Measurements from ENCODE around the gene KIRREL2.

- TF ChIP-seq CTCF (IDR thresholded peaks at IDR 0.05) (no peak), POLR2A (IDR thresholded peaks at IDR 0.05) (no peak)
Observed at GRCh38 chr19:35896643-35897040, 39.9 kb downstream of the KIRREL2 start.

Measured in testis (tissue), 2 donors.